HG02852 (cell line): ENCODE measurements around the gene SIGLEC15.
"Not testable (repeated sequence)": the region's sequence is repeated elsewhere in the genome, so short reads cannot be mapped to it uniquely, and the experiment has no call there.

Source experiments
- ATAC-seq: cut with Tn5 transposase; IDR thresholded peaks from one replicate; pipeline ENCODE4 v1.9.1; 2021; ENCODE audit warnings: mild to moderate bottlenecking, moderate library complexity; ENCODE audit not compliant: unreplicated experiment

The SIGLEC15 gene

GRCh38 chr18:45841765-45842442, 16.4 kb downstream of the SIGLEC15 start:
- no peak for ATAC-seq

GRCh38 chr18:45843019-45843418, 17.5 kb downstream of the SIGLEC15 start:
- ATAC-seq = no peak

- ATAC-seq = no peak
Observed at GRCh38 chr18:45844938-45845337, 19.5 kb downstream of the SIGLEC15 start.

- no peak for ATAC-seq
Observed at GRCh38 chr18:45845410-45845809, 19.9 kb downstream of the SIGLEC15 start.

DNA sequence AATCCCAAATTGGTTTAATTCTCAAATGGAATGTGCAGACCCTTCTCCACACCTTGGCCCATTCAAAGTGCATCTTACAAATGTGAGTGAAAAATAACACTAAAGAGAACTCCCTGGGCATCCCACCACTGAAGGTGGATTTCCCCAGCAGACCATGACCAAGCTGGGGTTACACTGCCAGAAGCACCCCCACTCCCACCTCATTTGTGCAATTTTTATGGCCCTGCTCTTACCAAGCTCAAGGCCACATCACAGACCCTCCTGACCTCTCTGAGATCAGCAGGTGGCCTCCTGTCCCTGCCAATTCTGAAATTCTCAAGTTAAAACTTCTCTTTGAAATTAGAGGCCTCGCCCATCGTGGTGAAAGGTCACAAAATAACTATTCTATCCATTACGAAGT, 21.6 kb downstream of the SIGLEC15 start:
- no peak for ATAC-seq

DNA sequence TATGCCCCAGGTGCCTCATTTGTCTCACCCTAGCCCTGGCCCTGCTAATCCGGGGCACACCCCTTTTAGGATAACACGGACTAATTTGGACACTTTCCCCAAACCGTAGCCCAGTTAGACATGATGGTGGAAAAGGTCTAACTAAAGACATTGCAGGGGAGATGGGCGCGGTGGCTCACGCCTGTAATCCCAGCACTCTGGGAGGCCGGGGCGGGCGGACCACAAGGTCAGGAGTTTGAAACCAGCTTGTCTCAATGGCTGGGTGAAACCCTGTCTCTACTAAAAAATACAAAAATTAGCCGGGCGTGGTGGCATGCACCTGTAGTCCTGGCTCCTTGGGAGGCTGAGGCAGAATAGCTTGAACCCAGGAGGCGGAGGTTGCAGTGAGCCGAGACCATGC, 23.2 kb downstream of the SIGLEC15 start:
- ATAC-seq = not testable (repeated sequence)

DNA sequence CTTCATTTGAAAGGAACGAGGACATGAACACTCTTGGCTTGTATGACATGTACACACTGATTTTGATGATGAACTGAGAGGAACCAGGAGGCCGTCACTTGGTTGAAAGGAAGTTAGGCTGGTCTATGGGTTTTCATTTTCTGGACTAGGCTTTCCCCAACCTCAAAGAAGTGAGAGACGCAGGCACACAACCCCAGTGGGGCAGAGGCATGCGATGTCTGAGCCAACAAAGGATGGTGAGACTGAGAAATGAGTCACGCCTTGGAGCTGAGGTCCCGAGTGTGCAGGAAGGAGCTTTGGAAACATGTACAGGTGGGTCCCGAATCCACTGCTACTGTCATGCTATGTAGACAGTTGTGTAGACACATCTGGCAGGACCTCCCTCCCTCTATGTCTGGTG, 24.1 kb downstream of the SIGLEC15 start:
- peak; percentile 22 for ATAC-seq

- peak; percentile 68 for ATAC-seq
Observed at GRCh38 chr18:45850021-45850420, 24.5 kb downstream of the SIGLEC15 start.

- ATAC-seq = no peak
Observed at GRCh38 chr18:45851161-45851925, 25.9 kb downstream of the SIGLEC15 start.

GRCh38 chr18:45852631-45853030, 27.2 kb downstream of the SIGLEC15 start:
- ATAC-seq = no peak

DNA sequence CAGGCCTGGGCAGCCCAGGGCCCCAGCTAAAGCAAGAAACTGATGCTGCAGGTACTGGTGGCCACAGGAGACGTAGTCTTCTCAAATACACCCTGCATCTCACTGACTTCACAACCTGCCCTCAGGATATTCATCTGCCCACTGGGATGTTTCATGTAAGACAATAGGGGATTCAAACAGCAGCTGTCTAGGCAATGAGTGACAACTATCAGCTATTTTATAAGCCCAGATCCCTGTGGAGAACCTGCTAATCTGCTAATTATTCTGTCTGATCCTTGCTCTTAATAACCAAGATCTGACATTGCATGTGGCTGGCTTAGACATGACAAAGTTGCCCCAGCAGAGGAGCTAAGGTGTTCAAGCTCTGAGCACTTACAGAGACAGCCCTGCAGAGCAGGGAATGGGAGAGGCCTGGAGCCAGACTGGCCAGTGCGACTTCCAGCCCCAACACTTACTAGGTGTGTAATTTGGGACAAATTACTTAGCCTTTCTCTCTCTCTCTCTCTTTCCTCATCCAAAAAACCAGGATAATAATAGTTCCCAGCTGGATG, 28.6 kb downstream of the SIGLEC15 start:
- ATAC-seq = no peak

DNA sequence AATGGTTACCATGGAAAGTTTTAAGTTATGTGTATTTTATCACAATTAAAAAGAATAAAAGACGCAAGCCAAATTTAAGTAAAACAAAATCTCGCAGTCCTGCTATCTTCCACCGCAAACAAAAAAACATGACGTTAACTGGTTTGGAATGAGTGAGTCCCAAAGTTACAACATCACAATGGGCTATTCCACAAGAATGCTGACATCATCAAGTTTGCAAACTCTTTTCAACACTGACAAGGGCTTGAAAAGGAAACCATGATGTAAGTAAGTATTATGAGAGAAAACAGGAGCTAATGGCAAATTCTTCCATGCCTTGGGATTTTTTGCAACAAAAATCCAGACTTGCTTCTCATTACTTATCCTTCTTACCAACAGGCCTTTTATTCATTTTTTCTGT, 31.1 kb downstream of the SIGLEC15 start:
- no peak for ATAC-seq

- ATAC-seq = no peak
Observed at GRCh38 chr18:45859334-45859733, 33.9 kb downstream of the SIGLEC15 start.

DNA sequence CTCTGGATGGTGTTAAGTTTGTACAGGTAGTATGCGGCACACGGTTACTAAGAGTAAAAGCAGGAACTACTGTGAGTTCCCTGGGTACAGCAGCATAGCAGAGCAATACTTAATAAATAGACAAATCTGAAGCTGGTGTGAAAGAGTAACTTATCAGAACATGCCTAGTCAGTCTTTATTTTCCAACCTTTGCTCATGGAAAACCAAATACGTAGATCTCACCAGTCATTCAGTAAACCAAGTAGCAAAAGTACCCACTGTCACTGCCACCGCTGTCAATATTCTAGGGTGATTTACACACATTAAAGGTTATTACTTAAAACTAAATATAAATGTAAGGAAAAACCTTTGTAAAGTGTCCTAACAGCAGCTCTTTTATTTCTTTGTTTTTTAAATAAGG, 35.0 kb downstream of the SIGLEC15 start:
- ATAC-seq = no peak

DNA sequence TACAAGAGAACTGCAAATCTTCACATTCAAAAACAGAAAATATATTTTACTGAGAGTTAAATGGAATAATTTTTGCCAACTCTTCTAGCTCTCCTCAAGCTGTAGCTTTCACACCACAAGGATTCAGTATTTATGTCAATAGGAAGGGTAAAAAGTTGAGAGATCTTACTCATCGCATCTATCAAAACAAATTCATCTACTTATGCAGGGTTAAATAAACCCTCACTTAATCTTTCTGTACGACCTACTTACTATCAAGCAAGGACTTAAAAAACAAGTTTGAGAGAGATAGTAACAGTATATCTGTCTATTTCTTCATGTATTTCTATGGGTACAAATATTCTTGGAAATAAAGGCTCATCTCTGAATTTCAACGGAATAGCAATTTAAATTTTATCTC, 35.5 kb downstream of the SIGLEC15 start:
- no peak for ATAC-seq

DNA sequence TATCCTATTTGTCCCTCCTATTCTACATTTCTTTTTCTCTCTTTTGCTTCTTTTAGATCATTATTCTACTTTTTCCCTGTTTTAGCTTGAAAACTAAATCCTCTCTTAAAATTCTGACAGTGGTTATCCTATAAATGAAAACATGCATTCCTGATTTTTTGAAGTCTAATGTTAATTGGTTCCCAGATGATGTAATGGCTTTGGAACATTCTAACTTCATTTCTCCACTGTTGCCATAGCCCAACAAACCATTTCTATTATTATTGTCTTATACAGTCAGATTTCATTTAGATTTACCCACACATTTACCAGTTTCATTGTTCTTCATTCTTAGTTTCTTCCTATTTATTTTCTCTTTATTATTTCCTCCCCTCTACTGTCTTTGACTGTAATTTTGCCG, 36.5 kb downstream of the SIGLEC15 start:
- no peak for ATAC-seq

DNA sequence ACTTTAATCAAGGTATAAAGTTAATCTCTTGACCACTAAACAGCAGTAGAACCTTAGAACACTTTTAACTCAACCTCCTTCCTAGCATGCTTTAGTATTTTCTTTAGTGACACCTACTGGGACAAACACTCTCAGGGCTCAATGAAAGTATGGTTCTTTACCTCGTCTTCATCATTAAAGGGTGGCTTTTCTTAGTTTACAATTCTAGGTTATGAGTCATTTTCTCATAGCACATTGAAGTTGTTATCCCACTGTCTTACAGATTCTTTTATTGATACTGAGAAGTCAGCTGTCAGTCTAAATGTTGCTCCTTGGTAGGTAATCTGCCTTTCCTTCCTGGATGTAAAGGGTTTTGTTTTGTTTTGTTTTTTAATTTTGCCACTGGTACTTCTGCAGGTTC, 38.0 kb downstream of the SIGLEC15 start:
- no peak for ATAC-seq

DNA sequence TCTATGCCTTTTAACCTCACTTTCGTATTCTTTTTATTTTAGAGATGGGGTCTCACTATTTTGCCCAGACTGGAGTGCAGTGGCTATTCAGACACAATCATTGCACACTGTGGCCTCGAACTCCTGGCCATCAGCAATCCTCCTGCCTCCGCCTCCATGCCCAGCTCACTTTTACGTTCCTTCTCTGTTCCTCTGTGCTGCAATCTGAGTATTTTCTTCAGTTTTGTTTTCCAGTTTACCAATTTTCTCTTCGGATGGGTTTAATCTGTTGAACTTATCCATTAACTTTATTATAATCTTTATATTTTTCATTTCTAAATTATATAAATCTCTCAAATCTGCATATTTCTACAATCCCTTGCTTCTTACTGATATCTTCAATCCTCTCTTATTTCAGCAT, 38.6 kb downstream of the SIGLEC15 start:
- ATAC-seq = no peak

- no peak for ATAC-seq
Observed at GRCh38 chr18:45865466-45865865, 40.0 kb downstream of the SIGLEC15 start.

DNA sequence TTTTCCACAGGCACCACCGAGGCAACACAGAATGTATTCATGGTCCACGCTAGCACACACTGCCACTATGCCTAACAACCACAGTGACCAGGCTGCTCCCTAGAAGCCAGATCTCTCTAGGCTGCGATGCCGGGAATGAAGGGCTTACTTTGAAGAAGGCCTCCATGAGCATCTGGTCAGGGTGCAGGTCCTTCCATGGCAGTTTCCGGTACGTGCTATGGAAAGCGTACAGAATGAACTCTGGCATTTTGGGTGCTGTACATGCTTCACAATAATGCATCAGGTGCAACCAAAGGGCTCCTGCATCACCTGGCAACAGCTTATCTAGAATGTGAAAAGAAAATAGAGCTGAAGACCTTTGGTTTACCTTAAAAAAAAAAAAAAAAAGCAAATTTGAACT, 44.9 kb downstream of the SIGLEC15 start:
- no peak for ATAC-seq

DNA sequence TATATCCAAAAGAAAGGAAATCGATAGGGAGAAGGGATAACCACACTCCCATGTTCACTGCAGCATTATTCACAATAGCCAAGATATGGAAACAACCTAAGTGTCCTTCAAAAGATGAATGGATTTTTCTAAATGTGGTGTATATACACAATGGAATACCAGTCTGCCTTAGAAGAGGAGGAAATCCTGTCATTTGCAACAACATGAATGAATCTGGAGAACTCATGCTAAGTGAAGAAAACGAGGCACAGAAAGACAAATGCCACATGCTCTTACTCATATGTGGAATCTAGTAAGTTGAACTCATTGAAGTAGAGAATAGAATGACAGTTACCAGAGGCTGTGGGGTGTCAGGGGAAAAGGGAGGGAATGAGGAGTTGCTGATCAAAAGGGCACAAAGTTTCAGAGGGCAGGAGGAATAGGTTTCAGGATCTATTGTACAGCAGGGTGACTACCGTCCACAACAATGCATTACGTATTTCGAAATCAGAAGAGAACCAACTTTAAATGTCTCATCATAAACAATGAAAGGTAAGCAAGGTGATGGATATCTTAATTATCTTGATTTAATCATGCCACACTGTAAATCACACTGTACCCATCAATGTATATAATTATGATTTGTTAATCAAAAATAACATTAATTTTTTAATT, 46.1 kb downstream of the SIGLEC15 start:
- no peak for ATAC-seq
